HepG2 (cell line): ENCODE data around the gene COPS4. TPM values are rescaled to one million over a fixed set of nuclear protein-coding genes. Genes with fewer than 3 reads are reported as not detected.

ENCODE experiments used
- ATF7-NPFF ChIP-seq: sonication (generic); formaldehyde crosslinking; IDR thresholded peaks from 2 replicates; pipeline ENCODE4 v1.8.1; 2023; ENCODE audit warnings: mild to moderate bottlenecking, low read depth, missing genetic modification reagents, moderate library complexity
- CC2D1A ChIP-seq: sonication (generic); formaldehyde crosslinking; IDR thresholded peaks from 2 replicates; pipeline ENCODE4 v1.8.1; 2023; ENCODE audit warnings: mild to moderate bottlenecking, missing genetic modification reagents
- ISL2 ChIP-seq: sonication (generic); formaldehyde crosslinking; IDR thresholded peaks from 2 replicates; pipeline ENCODE4 v1.5.0; 2020; ENCODE audit warnings: missing genetic modification reagents
- MAFG ChIP-seq: sonication (generic); formaldehyde crosslinking; IDR thresholded peaks from 2 replicates; pipeline ENCODE4 v1.5.1; 2020; ENCODE audit warnings: mild to moderate bottlenecking, missing genetic modification reagents
- NCOA5 ChIP-seq: sonication (generic); formaldehyde crosslinking; IDR thresholded peaks from 2 replicates; pipeline ENCODE4 v1.4.0; 2020; ENCODE audit warnings: missing genetic modification reagents
- TCF12 ChIP-seq, 2 experiments: fragments of 450-650 bp in 1 of 2; sonication (generic) in 1 of 2; formaldehyde crosslinking in 1 of 2; IDR thresholded peaks; 2 replicates each; pipeline versions ENCODE4 v1.6.1 to v1.8.0; 2017 to 2022; ENCODE audit warnings: antibody characterized with exemption in 1 of 2, mild to moderate bottlenecking in 1 of 2, missing genetic modification reagents in 1 of 2, moderate library complexity in 1 of 2
- TCF7L2 ChIP-seq: IDR thresholded peaks from 2 replicates; pipeline ENCODE4 v1.6.1; 2011; ENCODE audit warnings: mild to moderate bottlenecking, low read depth, low read length, moderate library complexity
- U2AF2 ChIP-seq: fragments of 200-400 bp; formaldehyde crosslinking; IDR thresholded peaks from 2 replicates; pipeline ENCODE4 v1.6.1; 2017; ENCODE audit warnings: low read depth, mild to moderate bottlenecking, low read length
- ZBTB33 ChIP-seq: sonication (generic); formaldehyde crosslinking; IDR thresholded peaks from 2 replicates; pipeline ENCODE4 v1.4.0; 2020; ENCODE audit warnings: missing genetic modification reagents
- ZEB1 ChIP-seq: IDR thresholded peaks from 2 replicates; pipeline ENCODE4 v1.6.1; 2012; ENCODE audit warnings: mild to moderate bottlenecking, low read depth, inconsistent platforms; ENCODE audit not compliant: insufficient replicate concordance
- ZNF280D ChIP-seq: sonication (generic); formaldehyde crosslinking; IDR thresholded peaks from 2 replicates; pipeline ENCODE4 v1.5.1; 2020; ENCODE audit warnings: mild to moderate bottlenecking, missing genetic modification reagents
- ZNF282 ChIP-seq: fragments of 450-650 bp; IDR thresholded peaks from 2 replicates; pipeline ENCODE4 v1.6.1; 2018; ENCODE audit not compliant: partially characterized antibody
- ZNF597 ChIP-seq: sonication (generic); formaldehyde crosslinking; IDR thresholded peaks from 2 replicates; pipeline ENCODE4 v1.5.0; 2020; ENCODE audit warnings: missing genetic modification reagents
- ZNF687 ChIP-seq: sonication (generic); formaldehyde crosslinking; IDR thresholded peaks from 2 replicates; pipeline ENCODE4 v1.5.1; 2020; ENCODE audit warnings: mild to moderate bottlenecking, missing genetic modification reagents, moderate library complexity
- ZNF83 ChIP-seq: sonication (generic); formaldehyde crosslinking; IDR thresholded peaks from 2 replicates; pipeline ENCODE4 v1.4.0; 2020; ENCODE audit warnings: missing genetic modification reagents, mild to moderate bottlenecking, borderline replicate concordance
- polyA plus RNA-seq, 8 experiments: library from polyadenylated mRNA; depleted of rRNA in 3 of 8; stranded (reverse) in 7 of 8; unstranded in 1 of 8; fragments of >200 nt; fragmentation: Illumina TruSeq in 4 of 8; extraction: Trizol in 4 of 8; gene quantifications; 2 replicates each; pipeline versions ENCODE4 v1.2.1 to v1.2.3, GENCODE V29; 2011 to 2016; ENCODE audit warnings: low read depth in 4 of 8, missing spikeins in 1 of 8, mixed read lengths in 1 of 8; ENCODE audit not compliant: insufficient read depth in 1 of 8
- total RNA-seq, 5 experiments: library from RNA; depleted of rRNA; stranded (reverse); fragments of >200 nt; fragmentation: Illumina TruSeq; extraction: Trizol; gene quantifications; 2 replicates each; pipeline ENCODE4 v1.2.3, GENCODE V29; 2016; ENCODE audit warnings: low read depth in 1 of 5
- TF ChIP-seq, protein P1 (sequence below): sonication (generic); formaldehyde crosslinking; IDR thresholded peaks from 2 replicates; pipeline ENCODE4 v1.4.0; 2020; ENCODE audit warnings: mild to moderate bottlenecking, missing genetic modification reagents, borderline replicate concordance

COPS4 gene
- total and polyA plus RNA-seq, 2 of the 13 experiments (the other 11 are each of a cell fraction or from before 2014, with no cell fraction given): 28.8 to 52.5 TPM

DNA sequence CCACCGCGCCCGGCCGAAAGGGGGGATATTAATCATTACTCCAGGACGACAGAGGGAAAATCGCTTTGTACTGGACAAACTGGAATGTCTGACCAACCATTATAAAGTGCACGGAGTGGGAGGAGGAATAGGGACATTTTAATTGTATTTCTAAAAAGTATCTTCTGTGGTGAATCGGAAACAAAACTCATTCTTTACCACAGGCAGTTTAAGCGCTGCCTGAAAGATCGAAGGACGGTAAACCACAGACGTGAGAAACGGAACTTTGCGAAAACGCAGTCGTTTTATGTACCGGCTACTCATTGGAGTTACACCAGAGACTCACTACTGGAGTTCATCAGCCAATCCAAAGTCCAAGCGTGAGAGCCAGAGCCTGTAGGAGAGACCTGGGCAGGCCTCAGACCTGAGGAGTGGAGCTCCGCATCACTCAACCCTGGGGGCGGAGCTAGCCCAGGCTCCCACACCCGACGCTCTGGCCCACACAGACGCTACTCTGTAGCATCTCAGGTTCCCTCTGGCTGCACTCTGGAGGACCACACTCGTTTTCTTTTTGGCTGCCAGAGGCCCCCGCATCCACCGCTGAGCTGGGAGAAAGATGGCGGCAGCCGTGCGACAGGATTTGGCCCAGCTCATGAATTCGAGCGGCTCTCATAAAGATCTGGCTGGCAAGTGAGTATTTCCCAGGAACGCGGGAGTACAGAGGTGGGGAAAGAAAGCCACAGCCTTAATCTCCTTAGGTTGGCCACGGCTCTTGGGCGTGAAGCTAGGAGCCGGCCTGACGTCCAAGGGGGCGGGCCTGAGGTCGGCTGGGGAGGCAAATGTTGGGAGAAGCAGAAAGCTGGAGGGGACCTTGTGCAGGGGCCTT, at the start of gene COPS4 (continued):
- TF ChIP-seq ZNF687 (CRISPR knock-in tag) (peak; percentile 83), ISL2 (CRISPR knock-in tag) (peak; percentile 75), ATF7-NPFF (CRISPR knock-in tag) (peak; percentile 57; the same call in 1 of the 2 replicates), U2AF2 (no peak), ZNF280D (CRISPR knock-in tag) (no peak), NCOA5 (no peak), TCF12 (IDR thresholded peaks at IDR 0.05) (no peak), TCF12 (CRISPR knock-in tag; IDR thresholded peaks at IDR 0.05) (no peak), ZNF282 (no peak), MAFG (CRISPR knock-in tag) (no peak), ZNF83 (no peak), CC2D1A (CRISPR knock-in tag) (no peak), TCF7L2 (no peak), ZEB1 (no peak), ZNF597 (no peak), ZBTB33 (CRISPR knock-in tag) (no peak)
- TF ChIP-seq, protein P1, sequence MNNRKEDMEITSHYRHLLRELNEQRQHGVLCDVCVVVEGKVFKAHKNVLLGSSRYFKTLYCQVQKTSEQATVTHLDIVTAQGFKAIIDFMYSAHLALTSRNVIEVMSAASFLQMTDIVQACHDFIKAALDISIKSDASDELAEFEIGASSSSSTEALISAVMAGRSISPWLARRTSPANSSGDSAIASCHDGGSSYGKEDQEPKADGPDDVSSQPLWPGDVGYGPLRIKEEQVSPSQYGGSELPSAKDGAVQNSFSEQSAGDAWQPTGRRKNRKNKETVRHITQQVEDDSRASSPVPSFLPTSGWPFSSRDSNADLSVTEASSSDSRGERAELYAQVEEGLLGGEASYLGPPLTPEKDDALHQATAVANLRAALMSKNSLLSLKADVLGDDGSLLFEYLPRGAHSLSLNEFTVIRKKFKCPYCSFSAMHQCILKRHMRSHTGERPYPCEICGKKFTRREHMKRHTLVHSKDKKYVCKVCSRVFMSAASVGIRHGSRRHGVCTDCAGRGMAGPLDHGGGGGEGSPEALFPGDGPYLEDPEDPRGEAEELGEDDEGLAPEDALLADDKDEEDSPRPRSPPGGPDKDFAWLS: no peak
